HG03565 (cell line): ENCODE results near the gene SLC5A7.

ENCODE experiments used
- ATAC-seq: cut with Tn5 transposase; IDR thresholded peaks from one replicate; pipeline ENCODE4 v1.9.1; 2021; ENCODE audit warnings: mild to moderate bottlenecking, moderate library complexity; ENCODE audit not compliant: unreplicated experiment

Gene SLC5A7

GRCh38 chr2:107986278-107987217 lies at the start of gene SLC5A7:
TSS of gene SLC5A7 (plus strand) at chr2:107986524. CDS start at chr2:107988156, 1,632 bp downstream.
- no peak for ATAC-seq

GRCh38 chr2:107961395-107961794 lies 24.9 kb upstream of the SLC5A7 start:
- no peak for ATAC-seq

GRCh38 chr2:107964185-107964584 lies 22.1 kb upstream of the SLC5A7 start:
- ATAC-seq, result no peak

GRCh38 chr2:107984707-107985106 lies 1.6 kb upstream of the SLC5A7 start:
- ATAC-seq, result no peak

GRCh38 chr2:107988108-107988507 lies 1.8 kb downstream of the SLC5A7 start:
- ATAC-seq, result no peak

GRCh38 chr2:107989445-107989844 lies 3.1 kb downstream of the SLC5A7 start:
- no peak for ATAC-seq

GRCh38 chr2:107990718-107991117 lies 4.4 kb downstream of the SLC5A7 start:
- ATAC-seq, result no peak

- no peak for ATAC-seq
Measured at GRCh38 chr2:107992069-107992468, 5.7 kb downstream of the SLC5A7 start.

- ATAC-seq, result no peak
Measured at GRCh38 chr2:107999158-107999557, 12.8 kb downstream of the SLC5A7 start.

GRCh38 chr2:108010912-108011591 lies 24.7 kb downstream of the SLC5A7 start:
- ATAC-seq, result no peak

- ATAC-seq, result no peak
Measured at GRCh38 chr2:108013305-108013704, 27.0 kb downstream of the SLC5A7 start.

GRCh38 chr2:108022628-108023027 lies 36.3 kb downstream of the SLC5A7 start:
- no peak for ATAC-seq

- no peak for ATAC-seq
Measured at GRCh38 chr2:108023776-108024175, 37.5 kb downstream of the SLC5A7 start.

- ATAC-seq, result no peak
Measured at GRCh38 chr2:108026092-108026794, 39.9 kb downstream of the SLC5A7 start.

GRCh38 chr2:108029496-108029895 lies 43.2 kb downstream of the SLC5A7 start:
- no peak for ATAC-seq

GRCh38 chr2:108029912-108030311 lies 43.6 kb downstream of the SLC5A7 start:
- no peak for ATAC-seq

- no peak for ATAC-seq
Measured at GRCh38 chr2:108031471-108031941, 45.2 kb downstream of the SLC5A7 start.

- no peak for ATAC-seq
Measured at GRCh38 chr2:108034843-108035242, 48.5 kb downstream of the SLC5A7 start.

GRCh38 chr2:108048752-108049151 lies 62.4 kb downstream of the SLC5A7 start:
- ATAC-seq, result no peak

GRCh38 chr2:108058576-108059137 lies 72.3 kb downstream of the SLC5A7 start:
- ATAC-seq, result no peak
